Activated CD4-positive, CD25-positive, alpha-beta regulatory T cell (primary cell): ENCODE results near the gene PSMD7.
"Not testable (repeated sequence)": the region's sequence is repeated elsewhere in the genome, so short reads cannot be mapped to it uniquely, and the experiment has no call there.

Experiments used
- DNase-seq, 4 experiments: peaks; one replicate each; lab custom pipeline; 2025; lab: John Stamatoyannopoulos, UW

Gene PSMD7

DNA sequence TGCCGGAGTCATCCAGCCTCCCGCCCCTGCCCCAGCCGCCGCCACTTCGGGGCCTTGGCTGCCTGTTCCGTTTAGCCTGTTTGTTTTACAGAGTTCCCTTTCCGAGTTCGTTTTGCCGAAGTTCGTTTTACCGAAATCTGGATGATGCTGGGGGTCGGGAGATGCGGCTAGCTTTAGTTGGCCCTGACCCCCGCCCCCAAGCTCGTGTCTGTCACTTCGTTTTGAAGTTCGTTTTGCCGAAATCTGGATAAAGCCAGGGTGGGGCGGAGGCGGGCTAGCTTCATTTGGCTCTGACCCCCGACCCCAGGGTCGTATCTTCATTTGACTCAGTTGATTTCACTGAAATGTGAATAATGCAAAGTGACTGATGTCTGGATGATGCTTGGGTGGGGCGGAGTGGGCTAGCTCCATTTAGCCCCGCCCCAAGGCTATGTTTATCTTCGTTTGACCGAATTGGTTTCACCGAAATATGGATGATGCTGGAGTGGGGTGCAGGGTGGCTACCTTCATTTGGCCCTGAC is 591 bp downstream of the PSMD7 start:
- peak in 3 of 4 experiments; percentile 10 to 23 (median 15) for DNase-seq

DNA sequence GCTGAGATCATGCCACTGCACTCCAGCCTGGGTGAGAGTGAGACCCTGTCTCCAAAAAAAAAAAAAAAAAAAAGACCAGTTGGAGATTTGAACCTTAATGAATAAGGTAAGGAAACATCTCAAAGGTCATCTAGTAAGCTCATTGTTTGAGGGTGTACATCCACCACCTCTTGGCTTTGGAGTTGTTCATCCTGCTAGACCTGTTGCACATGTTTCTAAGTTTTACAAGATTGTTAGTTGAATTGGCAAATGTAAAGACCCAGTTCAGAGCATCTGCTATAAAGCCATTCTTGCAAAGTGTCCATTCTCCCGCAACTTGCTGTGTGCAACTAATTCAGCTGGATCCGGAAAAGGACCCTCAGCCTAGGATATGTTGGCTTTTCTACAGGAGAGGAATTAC is 1.5 kb downstream of the PSMD7 start:
- DNase-seq = no peak

- no peak for DNase-seq
Observed at GRCh38 chr16:74302341-74302740, 5.7 kb downstream of the PSMD7 start.

DNA sequence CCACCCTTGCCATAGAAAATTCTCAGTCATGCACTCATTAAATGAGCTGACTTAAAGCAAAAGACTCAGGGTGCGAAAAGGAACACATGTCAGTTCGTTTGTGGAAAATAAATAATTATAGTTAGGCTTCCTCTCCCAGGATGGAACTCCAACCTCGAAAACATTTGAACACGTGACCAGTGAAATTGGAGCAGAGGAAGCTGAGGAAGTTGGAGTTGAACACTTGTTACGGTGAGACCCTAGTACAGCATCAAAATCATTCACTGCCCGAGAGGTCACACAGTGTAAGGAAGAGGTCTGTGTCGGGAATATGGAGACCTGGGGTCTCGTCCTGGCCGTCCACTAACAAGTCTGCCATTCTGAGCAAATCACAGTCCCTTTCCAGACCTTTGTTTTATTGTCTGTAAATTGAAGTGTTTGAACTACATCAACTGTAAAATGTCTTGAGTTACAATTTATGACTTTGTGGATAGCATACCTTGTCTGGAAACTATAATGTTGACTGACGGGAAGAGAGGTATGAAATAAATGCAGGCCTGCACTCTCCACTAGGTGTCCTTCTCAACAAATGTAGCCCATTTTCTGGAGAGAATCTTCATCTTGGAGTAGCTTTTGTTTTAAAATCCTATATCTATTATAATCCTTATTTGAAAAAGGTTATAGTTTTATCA is 7.7 kb downstream of the PSMD7 start:
- DNase-seq = no peak

GRCh38 chr16:74304835-74305176 is 8.2 kb downstream of the PSMD7 start:
- DNase-seq = no peak

DNA sequence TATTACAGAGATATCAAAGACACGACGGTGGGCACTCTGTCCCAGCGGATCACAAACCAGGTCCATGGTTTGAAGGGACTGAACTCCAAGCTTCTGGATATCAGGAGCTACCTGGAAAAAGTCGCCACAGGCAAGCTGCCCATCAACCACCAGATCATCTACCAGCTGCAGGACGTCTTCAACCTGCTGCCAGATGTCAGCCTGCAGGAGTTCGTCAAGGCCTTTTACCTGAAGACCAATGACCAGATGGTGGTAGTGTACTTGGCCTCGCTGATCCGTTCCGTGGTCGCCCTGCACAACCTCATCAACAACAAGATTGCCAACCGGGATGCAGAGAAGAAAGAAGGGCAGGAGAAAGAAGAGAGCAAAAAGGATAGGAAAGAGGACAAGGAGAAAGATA is 8.7 kb downstream of the PSMD7 start:
- DNase-seq = no peak

- no peak for DNase-seq
Observed at GRCh38 chr16:74305978-74306784, 9.6 kb downstream of the PSMD7 start.

- no peak for DNase-seq
Observed at GRCh38 chr16:74307383-74307782, 10.8 kb downstream of the PSMD7 start.

DNA sequence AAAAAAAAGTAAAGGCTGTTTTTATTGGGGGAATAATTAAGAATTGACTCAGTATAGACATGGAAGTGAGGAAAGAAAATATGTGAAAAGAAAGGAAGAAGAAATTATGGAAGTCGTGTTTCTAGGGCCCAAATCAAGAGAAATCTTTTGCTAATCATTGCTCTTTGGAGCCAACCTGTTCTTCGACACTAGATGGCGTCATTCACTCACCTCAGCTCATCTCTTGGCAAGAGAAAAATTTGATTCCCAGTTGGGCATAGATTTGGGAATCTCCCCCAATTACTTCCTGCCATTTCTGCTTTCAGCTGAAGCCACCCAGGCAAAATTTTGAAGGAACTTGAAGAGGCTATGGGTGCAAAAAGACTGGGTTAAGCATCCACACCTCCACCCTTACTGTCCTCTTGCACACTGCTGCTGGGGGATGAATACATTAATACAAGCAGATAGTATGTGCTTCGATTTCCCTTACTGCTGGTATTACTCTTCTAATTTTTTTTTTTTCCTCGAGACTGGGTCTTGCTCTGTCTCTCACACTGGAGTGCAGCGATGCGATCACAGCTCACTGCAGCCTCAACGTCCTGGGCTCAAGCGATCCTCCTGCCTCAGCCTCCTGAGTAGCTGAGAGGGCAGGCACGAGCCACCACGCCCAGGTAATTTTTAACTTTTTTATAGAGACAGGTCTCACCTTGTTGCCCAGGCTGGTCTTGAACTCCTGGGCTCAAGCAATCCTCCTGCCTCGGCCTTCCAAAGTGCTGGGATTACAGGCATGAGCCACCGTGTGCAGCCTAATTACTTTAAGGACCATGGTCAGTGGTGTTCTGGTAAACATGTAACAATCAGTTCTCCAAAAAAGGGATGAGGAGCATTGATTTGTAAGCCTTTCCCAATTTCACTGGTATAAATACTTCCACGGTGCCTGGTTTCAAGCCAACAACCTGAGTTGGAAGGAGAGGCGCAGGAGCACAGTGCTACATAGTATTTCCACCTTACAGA is 13.5 kb downstream of the PSMD7 start:
- no peak for DNase-seq

- DNase-seq = no peak
Observed at GRCh38 chr16:74315059-74315458, 18.4 kb downstream of the PSMD7 start.

GRCh38 chr16:74320707-74321106 is 24.1 kb downstream of the PSMD7 start:
- no peak for DNase-seq

DNA sequence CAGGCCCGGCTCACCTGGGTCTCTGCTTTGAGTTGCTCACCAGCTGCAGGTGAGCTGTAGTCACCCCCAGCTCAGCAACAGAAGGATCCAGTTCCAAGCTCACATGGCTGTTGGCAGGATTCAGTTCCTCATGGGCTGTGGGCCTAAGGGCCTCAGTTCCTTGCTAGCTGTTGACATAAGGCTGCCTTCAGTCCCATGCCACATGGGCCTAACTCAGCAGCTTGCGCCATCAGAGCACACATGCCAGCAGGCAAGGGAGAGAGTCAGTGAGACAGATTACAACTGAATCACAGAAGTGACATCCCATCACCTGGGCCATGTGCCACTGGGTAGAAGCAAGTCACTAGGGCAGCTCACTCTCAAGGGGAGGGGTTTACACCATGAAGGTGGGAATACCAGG is 24.7 kb downstream of the PSMD7 start:
- no peak for DNase-seq

- no peak for DNase-seq
Observed at GRCh38 chr16:74322301-74322710, 25.7 kb downstream of the PSMD7 start.

DNA sequence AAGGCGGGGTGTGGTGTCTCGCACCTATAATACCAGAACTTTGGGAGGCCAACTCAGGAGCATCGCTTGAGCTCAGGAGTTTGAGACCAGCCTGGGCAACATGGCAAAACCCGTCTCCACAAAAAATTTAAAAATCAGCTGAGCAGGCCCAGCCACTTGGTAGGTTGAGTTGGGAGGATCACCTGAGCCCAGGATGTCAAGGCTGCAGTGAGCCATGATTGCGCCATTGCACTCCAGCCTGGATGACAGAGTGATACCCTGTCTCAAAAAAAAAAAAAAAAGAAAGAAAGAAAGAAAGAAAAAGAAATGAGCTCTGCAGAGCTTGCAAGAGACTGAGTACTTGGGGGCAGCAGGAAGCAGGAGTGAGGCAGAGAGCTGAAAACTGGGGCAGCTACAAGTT is 28.2 kb downstream of the PSMD7 start:
- not testable (repeated sequence) for DNase-seq

GRCh38 chr16:74325641-74326040 is 29.0 kb downstream of the PSMD7 start:
- DNase-seq = no peak

GRCh38 chr16:74328346-74328745 is 31.7 kb downstream of the PSMD7 start:
- not testable (repeated sequence) for DNase-seq

- DNase-seq = not testable (repeated sequence)
Observed at GRCh38 chr16:74332469-74332868, 35.9 kb downstream of the PSMD7 start.

- not testable (repeated sequence) for DNase-seq
Observed at GRCh38 chr16:74337506-74337905, 40.9 kb downstream of the PSMD7 start.

DNA sequence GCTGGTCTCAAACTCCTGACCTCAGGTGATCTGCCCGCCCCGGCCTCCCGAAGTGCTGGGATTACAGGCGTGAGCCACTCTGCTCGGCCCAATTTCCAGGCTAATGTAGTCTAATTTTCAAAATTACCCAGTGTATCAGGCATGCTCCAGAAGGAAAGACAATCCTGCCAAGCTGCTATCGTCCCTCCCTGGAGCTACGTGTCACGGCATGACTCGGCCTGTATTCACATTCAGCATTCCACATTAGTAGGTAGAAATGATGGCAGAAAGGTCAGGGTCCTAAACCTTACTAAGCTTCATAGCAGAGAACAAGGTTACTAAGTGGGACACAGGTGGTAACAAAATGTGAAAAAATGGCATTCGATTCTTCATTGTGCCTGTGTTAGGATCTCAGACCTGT is 42.6 kb downstream of the PSMD7 start:
- DNase-seq = not testable (repeated sequence)

DNA sequence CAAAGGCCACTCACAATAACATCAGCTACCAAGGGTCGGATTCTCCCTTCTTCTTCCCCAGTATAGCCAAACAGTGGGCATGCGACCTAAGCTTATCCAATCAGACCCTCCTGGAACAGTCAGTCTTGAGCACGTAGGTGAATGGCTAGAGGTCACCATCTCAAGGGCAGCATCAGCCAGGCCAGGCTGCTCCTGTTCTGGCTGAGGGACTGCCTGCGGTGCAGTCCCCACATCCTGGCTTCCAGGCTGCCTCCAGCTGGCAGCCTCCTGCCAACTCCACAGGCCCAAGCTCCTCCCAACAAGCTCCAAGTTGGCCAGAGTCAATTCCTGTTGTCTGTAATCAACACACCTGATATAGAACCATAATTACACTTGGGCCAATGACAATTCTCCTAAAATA is 56.4 kb downstream of the PSMD7 start:
- not testable (repeated sequence) for DNase-seq
